Mesenchymal stem cell (in vitro differentiated cells and primary cell): Measurements from ENCODE around the gene RAMP3.

Experiments used
- DNase-seq: peaks from one replicate; pipeline ENCODE4 v3.0.0-alpha.2; 2013
- H2AFZ ChIP-seq: one replicate; pipeline ENCODE4 v1.6.1; 2013; ENCODE audit warnings: low read depth, mild to moderate bottlenecking, control low read depth, inconsistent platforms, low read length, moderate library complexity
- H2AK5ac ChIP-seq: 2 replicates; pipeline ENCODE4 v1.6.1; 2013; ENCODE audit warnings: low read length, moderate library complexity, mild to moderate bottlenecking, inconsistent platforms; ENCODE audit not compliant: severe bottlenecking
- H2BK120ac ChIP-seq: one replicate; pipeline ENCODE4 v1.6.1; 2013; ENCODE audit warnings: low read depth, mild to moderate bottlenecking, inconsistent platforms, low read length, moderate library complexity
- H2BK12ac ChIP-seq, 2 experiments: one replicate each; pipeline ENCODE4 v1.6.1; 2013; ENCODE audit warnings: inconsistent platforms in 2 of 2, low read length in 2 of 2, mild to moderate bottlenecking in 2 of 2, moderate library complexity in 2 of 2, control low read depth in 1 of 2
- H2BK15ac ChIP-seq: one replicate; pipeline ENCODE4 v1.6.1; 2013; ENCODE audit warnings: mild to moderate bottlenecking, low read depth, inconsistent platforms; ENCODE audit not compliant: poor library complexity, severe bottlenecking
- H2BK5ac ChIP-seq: 2 replicates; pipeline ENCODE4 v1.6.1; 2013; ENCODE audit warnings: low read depth, mild to moderate bottlenecking, low read length, control low read depth, inconsistent platforms; ENCODE audit not compliant: poor library complexity, severe bottlenecking
- H3K14ac ChIP-seq, 2 experiments: one replicate each; pipeline ENCODE4 v1.6.1; 2013; ENCODE audit warnings: inconsistent platforms in 2 of 2, low read length in 2 of 2, control low read depth in 1 of 2, mild to moderate bottlenecking in 1 of 2, moderate library complexity in 1 of 2
- H3K18ac ChIP-seq, 2 experiments: one replicate each; pipeline ENCODE4 v1.6.1; 2013; ENCODE audit warnings: inconsistent platforms in 2 of 2, low read length in 2 of 2, control low read depth in 1 of 2, low read depth in 1 of 2, mild to moderate bottlenecking in 1 of 2
- H3K23ac ChIP-seq, 2 experiments: one replicate each; pipeline ENCODE4 v1.6.1; 2013; ENCODE audit warnings: inconsistent platforms in 2 of 2, low read length in 2 of 2, mild to moderate bottlenecking in 2 of 2, moderate library complexity in 2 of 2, control low read depth in 1 of 2
- H3K27ac ChIP-seq: 2 replicates; pipeline ENCODE4 v1.5.1; 2013; ENCODE audit warnings: mild to moderate bottlenecking, moderate library complexity, low read length, control low read depth, inconsistent platforms; ENCODE audit not compliant: poor library complexity, severe bottlenecking
- H3K27me3 ChIP-seq, 2 experiments: 2 replicates each; pipeline versions ENCODE4 v1.6.1 to v1.7.0; 2013; ENCODE audit warnings: low read length in 2 of 2, mild to moderate bottlenecking in 2 of 2, moderate library complexity in 2 of 2, control low read depth in 1 of 2, inconsistent platforms in 1 of 2; ENCODE audit not compliant: control insufficient read depth in 1 of 2, insufficient read depth in 1 of 2
- H3K36me3 ChIP-seq, 2 experiments: 2 replicates each; pipeline versions ENCODE4 v1.6.1 to v1.7.0; 2013; ENCODE audit warnings: low read length in 2 of 2, control low read depth in 1 of 2, inconsistent platforms in 1 of 2, low read depth in 1 of 2, mild to moderate bottlenecking in 1 of 2; ENCODE audit not compliant: insufficient read depth in 2 of 2, control insufficient read depth in 1 of 2
- H3K4ac ChIP-seq, 2 experiments: one replicate each; pipeline ENCODE4 v1.6.1; 2013; ENCODE audit warnings: inconsistent platforms in 2 of 2, low read length in 2 of 2, mild to moderate bottlenecking in 2 of 2, moderate library complexity in 2 of 2, control low read depth in 1 of 2, low read depth in 1 of 2
- H3K4me1 ChIP-seq: 2 replicates; pipeline ENCODE4 v1.6.1; 2013; ENCODE audit warnings: low read depth, low read length, control low read depth; ENCODE audit not compliant: control insufficient read depth, insufficient read depth
- H3K4me2 ChIP-seq: 2 replicates; pipeline ENCODE4 v1.6.1; 2013; ENCODE audit warnings: low read length, mild to moderate bottlenecking, inconsistent platforms; ENCODE audit not compliant: poor library complexity, severe bottlenecking
- H3K4me3 ChIP-seq, 2 experiments: 2 replicates each; pipeline versions ENCODE4 v1.5.1 to v1.7.0; 2013; ENCODE audit warnings: low read length in 2 of 2, mild to moderate bottlenecking in 2 of 2, control low read depth in 1 of 2, low read depth in 1 of 2; ENCODE audit not compliant: insufficient read depth in 1 of 2
- H3K79me1 ChIP-seq: replicated peaks from 2 replicates; pipeline ENCODE4 v1.6.1; 2013; ENCODE audit warnings: mild to moderate bottlenecking, control low read depth, low read length, inconsistent platforms; ENCODE audit not compliant: poor library complexity, severe bottlenecking
- H3K9ac ChIP-seq: 2 replicates; pipeline ENCODE4 v1.7.0; 2013; ENCODE audit warnings: mild to moderate bottlenecking, low read length, moderate library complexity
- H3K9me3 ChIP-seq: 2 replicates; pipeline ENCODE4 v1.7.0; 2013; ENCODE audit warnings: mild to moderate bottlenecking, low read length; ENCODE audit not compliant: control insufficient read depth
- H4K8ac ChIP-seq: one replicate; pipeline ENCODE4 v1.6.1; 2013; ENCODE audit warnings: inconsistent platforms, mild to moderate bottlenecking, low read length, moderate library complexity
- H4K91ac ChIP-seq: one replicate; pipeline ENCODE4 v1.6.1; 2013; ENCODE audit warnings: mild to moderate bottlenecking, low read length, inconsistent platforms
- WGBS: methylation state at CpG from one replicate; pipeline ENCODE4 v1.1.7; 2013; ENCODE audit warnings: mixed read lengths; 5-methylcytosine and 5-hydroxymethylcytosine counted together

The RAMP3 gene

GRCh38 chr7:45176091-45176490 is 18.5 kb downstream of the RAMP3 start:
- no peak overlapping the region for H3K23ac ChIP-seq
- no peak overlapping the region for H2BK12ac ChIP-seq
- H2BK120ac ChIP-seq: no peak overlapping the region
- no peak overlapping the region for H3K4ac ChIP-seq
- no peak overlapping the region for H2BK5ac ChIP-seq
- WGBS: 88% methylated on average over 5 of the region's 5 CpGs
- no peak overlapping the region for H3K27ac ChIP-seq
- no peak overlapping the region for H4K8ac ChIP-seq
- no peak overlapping the region for H3K4me3 ChIP-seq
- H3K9ac ChIP-seq: no peak overlapping the region
- H3K4me2 ChIP-seq: no peak overlapping the region
- H3K14ac ChIP-seq: no peak overlapping the region
- no peaks in the 10 kb centered on the region for H3K4me1 ChIP-seq
- H3K36me3 ChIP-seq: no peaks in the 10 kb centered on the region
- H3K27me3 ChIP-seq: peaks cover 29 to 65% of the 10 kb centered on the region in 2 experiments
- H4K91ac ChIP-seq: no peak overlapping the region
- no peak overlapping the region for H2AK5ac ChIP-seq
- H2AFZ ChIP-seq: no peak overlapping the region
- no peak overlapping the region for H2BK15ac ChIP-seq
- H3K18ac ChIP-seq: no peak overlapping the region
- no peak for DNase-seq
- no peaks in the 10 kb centered on the region for H3K79me1 ChIP-seq
- H3K9me3 ChIP-seq: no peaks in the 10 kb centered on the region

- no peaks in the 10 kb centered on the region for H3K36me3 ChIP-seq
- H2BK15ac ChIP-seq: no peak overlapping the region
- H3K79me1 ChIP-seq: no peaks in the 10 kb centered on the region
- H3K9me3 ChIP-seq: no peaks in the 10 kb centered on the region
- DNase-seq: no peak
- H3K18ac ChIP-seq: no peak overlapping the region
- no peak overlapping the region for H3K23ac ChIP-seq
- no peaks in the 10 kb centered on the region for H3K4me1 ChIP-seq
- H2BK120ac ChIP-seq: no peak overlapping the region
- no peak overlapping the region for H4K8ac ChIP-seq
- H3K14ac ChIP-seq: no peak overlapping the region
- no peak overlapping the region for H3K9ac ChIP-seq
- no peak overlapping the region for H2BK5ac ChIP-seq
- H3K4me2 ChIP-seq: no peak overlapping the region
- no peak overlapping the region for H3K27ac ChIP-seq
- WGBS: 80% methylated on average over 19 of the region's 19 CpGs
- H3K4ac ChIP-seq: no peak overlapping the region
- no peak overlapping the region for H2AK5ac ChIP-seq
- no peak overlapping the region for H4K91ac ChIP-seq
- no peak overlapping the region for H2AFZ ChIP-seq
- H3K4me3 ChIP-seq: no peak overlapping the region
- H2BK12ac ChIP-seq: no peak overlapping the region
- H3K27me3 ChIP-seq: peaks cover 34 to 69% of the 10 kb centered on the region in 2 experiments
Measured at GRCh38 chr7:45176886-45177731, 19.5 kb downstream of the RAMP3 start.

- Histone ChIP-seq H3K27me3 (peaks cover 38 to 68% of the 10 kb centered on the region in 2 experiments), H2BK12ac (no peak overlapping the region), H3K4me1 (no peaks in the 10 kb centered on the region), H3K27ac (no peak overlapping the region), H3K4ac (no peak overlapping the region), H3K4me2 (no peak overlapping the region), H2BK120ac (no peak overlapping the region), H3K14ac (no peak overlapping the region), H2AFZ (no peak overlapping the region), H3K9ac (no peak overlapping the region), H3K9me3 (no peaks in the 10 kb centered on the region), H3K18ac (no peak overlapping the region), H4K91ac (no peak overlapping the region), H2BK5ac (no peak overlapping the region), H4K8ac (no peak overlapping the region), H3K23ac (no peak overlapping the region), H3K4me3 (no peak overlapping the region), H2BK15ac (no peak overlapping the region), H2AK5ac (no peak overlapping the region), H3K36me3 (no peaks in the 10 kb centered on the region), H3K79me1 (no peaks in the 10 kb centered on the region)
- 88% methylated on average over 3 of the region's 3 CpGs for WGBS
- no peak for DNase-seq
Measured at GRCh38 chr7:45177801-45178200, 20.2 kb downstream of the RAMP3 start.

- H3K79me1 ChIP-seq: no peaks in the 10 kb centered on the region
- H2BK15ac ChIP-seq: no peak overlapping the region
- peaks cover 35 to 61% of the 10 kb centered on the region in 2 experiments for H3K27me3 ChIP-seq
- H3K18ac ChIP-seq: no peak overlapping the region
- H3K14ac ChIP-seq: no peak overlapping the region
- H2AK5ac ChIP-seq: no peak overlapping the region
- 73% methylated on average over 13 of the region's 13 CpGs for WGBS
- H3K4ac ChIP-seq: no peak overlapping the region
- no peak overlapping the region for H2BK12ac ChIP-seq
- H3K4me3 ChIP-seq: no peak overlapping the region
- no peak overlapping the region for H2BK120ac ChIP-seq
- H2AFZ ChIP-seq: no peak overlapping the region
- H3K4me2 ChIP-seq: no peak overlapping the region
- H3K9ac ChIP-seq: no peak overlapping the region
- H3K9me3 ChIP-seq: no peaks in the 10 kb centered on the region
- H3K36me3 ChIP-seq: no peaks in the 10 kb centered on the region
- no peak overlapping the region for H3K23ac ChIP-seq
- H4K91ac ChIP-seq: no peak overlapping the region
- no peak overlapping the region for H2BK5ac ChIP-seq
- no peak overlapping the region for H4K8ac ChIP-seq
- no peak overlapping the region for H3K27ac ChIP-seq
- DNase-seq: no peak
- peaks cover 1% of the 10 kb centered on the region for H3K4me1 ChIP-seq
Measured at GRCh38 chr7:45178241-45179225, 20.9 kb downstream of the RAMP3 start.
